Measurements from ENCODE around the gene HOXB6.
A peak's percentile ranks its signal among the peaks of the same experiment; 100 is the strongest.

Gene HOXB6

GRCh38 chr17:48577946-48578615 lies 26.7 kb downstream of the HOXB6 start, which contains the start of gene HOXB4:
TSS of gene HOXB4 (minus strand) at chr17:48578350. CDS start at chr17:48578319, 31 bp downstream.
- peak; percentile 60 for DNase-seq

GRCh38 chr17:48577330-48577945 lies 27.3 kb downstream of the HOXB6 start:
- DNase-seq: no peak

- DNase-seq: no peak
Measured at GRCh38 chr17:48576479-48577309, 28.1 kb downstream of the HOXB6 start.

GRCh38 chr17:48575673-48576478 lies 28.9 kb downstream of the HOXB6 start:
- no peak for DNase-seq

- DNase-seq: no peak
Measured at GRCh38 chr17:48575066-48575582, 29.7 kb downstream of the HOXB6 start.

GRCh38 chr17:48574505-48575065 lies 30.2 kb downstream of the HOXB6 start:
- no peak for DNase-seq

GRCh38 chr17:48571826-48572417 lies 32.9 kb downstream of the HOXB6 start:
- DNase-seq: no peak

- no peak for DNase-seq
Measured at GRCh38 chr17:48571024-48571818, 33.6 kb downstream of the HOXB6 start.

GRCh38 chr17:48570325-48571023 lies 34.3 kb downstream of the HOXB6 start:
- no peak for DNase-seq

GRCh38 chr17:48569674-48570324 lies 35.0 kb downstream of the HOXB6 start:
- no peak for DNase-seq

- no peak for DNase-seq
Measured at GRCh38 chr17:48569240-48569582, 35.6 kb downstream of the HOXB6 start.

GRCh38 chr17:48568499-48569239 lies 36.1 kb downstream of the HOXB6 start:
- no peak for DNase-seq

- no peak for DNase-seq
Measured at GRCh38 chr17:48567646-48568354, 37.0 kb downstream of the HOXB6 start.

- no peak for DNase-seq
Measured at GRCh38 chr17:48567209-48567608, 37.6 kb downstream of the HOXB6 start.

- no peak for DNase-seq
Measured at GRCh38 chr17:48566717-48567116, 38.1 kb downstream of the HOXB6 start.

- no peak for DNase-seq
Measured at GRCh38 chr17:48565925-48566710, 38.7 kb downstream of the HOXB6 start.

- DNase-seq: no peak
Measured at GRCh38 chr17:48565022-48565554, 39.7 kb downstream of the HOXB6 start.
